Activated CD8-positive, alpha-beta T cell treated with anti-CD3 and anti-CD28 coated beads, Interleukin-2, amount 10 ng/mL, durations not matched to agents 7 days and 5 days (primary cell): ENCODE results near the gene ZMIZ1. TPM values are rescaled to one million over a fixed set of nuclear protein-coding genes. Genes with fewer than 3 reads are reported as not detected.

Source experiments
- ATAC-seq: fragments of 150-1000 bp; cut with Tn5 transposase; one replicate; pipeline ENCODE4 v1.10.0; 2021; ENCODE audit warnings: moderate library complexity
- CTCF ChIA-PET: fragments of 350-600 bp; sonication (Branson Sonifier 250); formaldehyde crosslinking; loops from one replicate; lab custom pipeline; 2021; ENCODE audit warnings: antibody characterized with exemption; lab: Charles Lee
- POLR2A ChIA-PET: fragments of 350-600 bp; sonication (Branson Sonifier 250); formaldehyde crosslinking; loops from one replicate; lab custom pipeline; 2021; ENCODE audit warnings: antibody characterized with exemption; lab: Charles Lee
- DNase-seq: peaks from one replicate; pipeline ENCODE4 v3.0.0-alpha.2; 2020
- H3K27ac Mint-ChIP-seq: one replicate; pipeline ENCODE4 v1.8.0; 2021; ENCODE audit warnings: mild to moderate bottlenecking, mixed read lengths
- H3K27me3 Mint-ChIP-seq: one replicate; pipeline ENCODE4 v1.8.0; 2021; ENCODE audit warnings: low read depth, mixed read lengths
- H3K36me3 Mint-ChIP-seq: one replicate; pipeline ENCODE4 v1.8.0; 2021; ENCODE audit warnings: low read depth, mixed read lengths
- H3K4me1 Mint-ChIP-seq: one replicate; pipeline ENCODE4 v1.8.0; 2021; ENCODE audit warnings: low read depth, mixed read lengths
- H3K4me3 Mint-ChIP-seq: one replicate; pipeline ENCODE4 v1.8.0; 2021; ENCODE audit warnings: mild to moderate bottlenecking, mixed read lengths
- H3K9me3 Mint-ChIP-seq: one replicate; pipeline ENCODE4 v1.8.0; 2022; ENCODE audit warnings: mixed read lengths; ENCODE audit not compliant: insufficient read depth
- total RNA-seq, 2 experiments: library from RNA; stranded (reverse); gene quantifications; one replicate each; pipeline ENCODE4 v1.2.3, GENCODE V29; 2021

ZMIZ1 gene
- total RNA-seq, 2 experiments from 2014 or later, result 39.9 to 40.6 TPM

- CTCF ChIA-PET, result interaction anchor here (0.6 to 2.5 kb wide), 4 partner anchors 12 to 1050 kb away, joined by 3 to 11 read pairs (median 6); no protein-coding TSS in a partner anchor
- Mint-ChIP-seq H3K4me3 (no peak overlapping the region), H3K4me1 (peaks cover 30% of the 10 kb centered on the region), H3K36me3 (peaks cover 27% of the 10 kb centered on the region), H3K27ac (no peak overlapping the region), H3K27me3 (peaks cover 18% of the 10 kb centered on the region), H3K9me3 (no peaks in the 10 kb centered on the region)
- POLR2A ChIA-PET, result interaction anchor here (0.7 to 2.9 kb wide), 2 partner anchors 11 to 23 kb away, joined by 5 to 11 read pairs; no protein-coding TSS in a partner anchor
- DNase-seq (no peak), ATAC-seq (no peak)
These were observed 291.2 kb downstream of the ZMIZ1 start for GRCh38 chr10:79359816-79360498.

GRCh38 chr10:79360499-79361342, 292.0 kb downstream of the ZMIZ1 start:
- Mint-ChIP-seq H3K27me3 (peaks cover 22% of the 10 kb centered on the region), H3K27ac (no peak overlapping the region), H3K36me3 (peaks cover 19% of the 10 kb centered on the region), H3K9me3 (no peaks in the 10 kb centered on the region), H3K4me3 (no peak overlapping the region), H3K4me1 (peaks cover 23% of the 10 kb centered on the region)
- DNase-seq, result no peak
- POLR2A ChIA-PET, result no interaction called here
- CTCF ChIA-PET, result interaction anchor here (1.8 kb wide), 1 partner anchor 13 kb away, joined by 9 read pairs; no protein-coding TSS in a partner anchor
- no peak for ATAC-seq

- H3K4me3 Mint-ChIP-seq, result no peak overlapping the region
- CTCF ChIA-PET, result interaction anchor here (1.8 kb wide), 1 partner anchor 12 kb away, joined by 9 read pairs; no protein-coding TSS in a partner anchor
- peak; percentile 23 for ATAC-seq
- no peak overlapping the region for H3K27ac Mint-ChIP-seq
- POLR2A ChIA-PET, result no interaction called here
- peaks cover 25% of the 10 kb centered on the region for H3K27me3 Mint-ChIP-seq
- H3K9me3 Mint-ChIP-seq, result no peaks in the 10 kb centered on the region
- DNase-seq, result no peak
- peaks cover 16% of the 10 kb centered on the region for H3K4me1 Mint-ChIP-seq
- H3K36me3 Mint-ChIP-seq, result peaks cover 11% of the 10 kb centered on the region
These were observed 293.1 kb downstream of the ZMIZ1 start for GRCh38 chr10:79361726-79362397.
